BLaER1 treated with 17β-estradiol and CSF1 and Interleukin-3, amounts not matched to agents 10 nM and 100 nM (cell line): ENCODE results near the gene HYLS1.

ENCODE experiments used
- H3K27ac ChIP-seq, 11 experiments: shearing (Covaris generic); formaldehyde crosslinking; 2 replicates each; pipeline ENCODE4 v1.8.1; 2022
- H3K27me3 ChIP-seq, 11 experiments: shearing (Covaris generic); formaldehyde crosslinking; 2 replicates each; pipeline ENCODE4 v1.8.1; 2022
- H3K36me3 ChIP-seq, 11 experiments: shearing (Covaris generic); formaldehyde crosslinking; 2 replicates each; pipeline ENCODE4 v1.8.1; 2022
- H3K4me1 ChIP-seq, 10 experiments: shearing (Covaris generic); formaldehyde crosslinking; 2 replicates each; pipeline ENCODE4 v1.8.1; 2022
- H3K4me2 ChIP-seq, 11 experiments: shearing (Covaris generic); formaldehyde crosslinking; 2 replicates each; pipeline ENCODE4 v1.8.1; 2022
- H3K4me3 ChIP-seq, 10 experiments: shearing (Covaris generic); formaldehyde crosslinking; 2 replicates each; pipeline ENCODE4 v1.8.1; 2022
- H3K9ac ChIP-seq, 11 experiments: shearing (Covaris generic); formaldehyde crosslinking; 2 replicates each; pipeline ENCODE4 v1.8.1; 2022
- H3K9me3 ChIP-seq, 11 experiments: shearing (Covaris generic); formaldehyde crosslinking; replicated peaks in 1 of 11; 2 replicates each; pipeline ENCODE4 v1.8.1; 2022
- H4K20me1 ChIP-seq, 11 experiments: shearing (Covaris generic); formaldehyde crosslinking; 2 replicates each; pipeline ENCODE4 v1.8.1; 2022
- Cebpa-rat ChIP-seq, 11 experiments: shearing (Covaris generic); IDR thresholded peaks; 2 replicates each; pipeline ENCODE4 v1.8.1; 2022

HYLS1 gene

DNA sequence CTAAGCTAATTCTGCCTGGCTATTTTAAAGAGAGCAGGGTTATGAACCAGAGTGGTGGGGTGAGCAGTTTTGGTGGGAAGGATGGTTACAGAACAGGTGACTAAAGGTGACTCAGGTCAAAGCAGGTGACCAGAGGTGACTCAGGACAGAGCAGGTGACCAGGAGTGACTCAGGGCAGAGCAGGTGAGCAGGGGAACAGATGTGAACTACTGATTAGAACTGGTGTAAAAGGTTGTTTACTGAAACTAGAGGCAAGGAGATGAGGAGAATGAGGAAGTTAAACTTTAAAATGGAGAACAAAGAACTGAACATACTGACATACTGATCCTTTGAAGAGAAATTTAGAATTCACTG, 15.4 kb upstream of the HYLS1 start:
- H3K27ac ChIP-seq: no peak overlapping the region
- 0 out of 22 replicates have a peak overlapping the region, but pooled peaks of 1 of the 11 experiments have one; percentile 20 for H3K4me2 ChIP-seq
- H4K20me1 ChIP-seq: no peaks in the 10 kb centered on the region
- no peak overlapping the region for H3K4me3 ChIP-seq
- peaks cover 0 to 8% (median 0%) of the 10 kb centered on the region in 10 experiments; a peak in 1 of 20 replicates for H3K4me1 ChIP-seq
- H3K36me3 ChIP-seq: no peaks in the 10 kb centered on the region
- no peak overlapping the region for H3K9ac ChIP-seq
- TF ChIP-seq Cebpa-rat (IDR thresholded peaks at IDR 0.05): no peak
- peaks cover 9 to 11% (median 9%) of the 10 kb centered on the region in 11 experiments for H3K9me3 ChIP-seq
- no peaks in the 10 kb centered on the region for H3K27me3 ChIP-seq

- no peak overlapping the region for H3K9ac ChIP-seq
- H3K9me3 ChIP-seq: peaks cover 9 to 11% (median 9%) of the 10 kb centered on the region in 11 experiments
- peaks cover 0 to 8% (median 0%) of the 10 kb centered on the region in 10 experiments; a peak in 1 of 20 replicates for H3K4me1 ChIP-seq
- H3K27me3 ChIP-seq: no peaks in the 10 kb centered on the region
- H3K4me2 ChIP-seq: no peak overlapping the region
- no peaks in the 10 kb centered on the region for H3K36me3 ChIP-seq
- H3K4me3 ChIP-seq: no peak overlapping the region
- no peak for TF ChIP-seq Cebpa-rat (IDR thresholded peaks at IDR 0.05)
- no peaks in the 10 kb centered on the region for H4K20me1 ChIP-seq
- H3K27ac ChIP-seq: no peak overlapping the region
Measured at GRCh38 chr11:125873881-125874555, 13.4 kb upstream of the HYLS1 start.

GRCh38 chr11:125874556-125875124, 12.8 kb upstream of the HYLS1 start:
- H3K36me3 ChIP-seq: no peaks in the 10 kb centered on the region
- no peaks in the 10 kb centered on the region for H3K27me3 ChIP-seq
- H4K20me1 ChIP-seq: no peaks in the 10 kb centered on the region
- peaks cover 0 to 8% (median 0%) of the 10 kb centered on the region in 10 experiments; a peak in 1 of 20 replicates for H3K4me1 ChIP-seq
- no peak overlapping the region for H3K4me3 ChIP-seq
- H3K9me3 ChIP-seq: peaks cover 9 to 11% (median 9%) of the 10 kb centered on the region in 11 experiments
- no peak for TF ChIP-seq Cebpa-rat (IDR thresholded peaks at IDR 0.05)
- no peak overlapping the region for H3K27ac ChIP-seq
- no peak overlapping the region for H3K4me2 ChIP-seq
- H3K9ac ChIP-seq: no peak overlapping the region

GRCh38 chr11:125881291-125881690, 6.2 kb upstream of the HYLS1 start:
- H3K4me2 ChIP-seq: no peak overlapping the region
- H3K36me3 ChIP-seq: no peaks in the 10 kb centered on the region
- peaks cover 0 to 15% (median 3%) of the 10 kb centered on the region in 11 experiments; a peak in 9 of 22 replicates for H3K9me3 ChIP-seq
- H3K27ac ChIP-seq: no peak overlapping the region
- no peaks in the 10 kb centered on the region for H3K27me3 ChIP-seq
- no peak overlapping the region for H3K4me3 ChIP-seq
- no peak overlapping the region for H3K9ac ChIP-seq
- H4K20me1 ChIP-seq: no peaks in the 10 kb centered on the region
- TF ChIP-seq Cebpa-rat (IDR thresholded peaks at IDR 0.05): no peak
- peaks cover 0 to 3% (median under 1%) of the 10 kb centered on the region in 10 experiments; a peak in 6 of 20 replicates for H3K4me1 ChIP-seq

GRCh38 chr11:125883375-125883774, 4.1 kb upstream of the HYLS1 start:
- H3K9ac ChIP-seq: no peak overlapping the region
- no peak overlapping the region for H3K27ac ChIP-seq
- no peaks in the 10 kb centered on the region for H3K27me3 ChIP-seq
- no peaks in the 10 kb centered on the region for H4K20me1 ChIP-seq
- TF ChIP-seq Cebpa-rat (IDR thresholded peaks at IDR 0.05): no peak
- no peak overlapping the region for H3K4me2 ChIP-seq
- H3K36me3 ChIP-seq: no peaks in the 10 kb centered on the region
- H3K9me3 ChIP-seq: peaks cover 0 to 21% (median 5%) of the 10 kb centered on the region in 11 experiments; a peak in 9 of 22 replicates
- H3K4me3 ChIP-seq: no peak overlapping the region
- peaks cover 10 to 15% (median 12%) of the 10 kb centered on the region in 10 experiments for H3K4me1 ChIP-seq

DNA sequence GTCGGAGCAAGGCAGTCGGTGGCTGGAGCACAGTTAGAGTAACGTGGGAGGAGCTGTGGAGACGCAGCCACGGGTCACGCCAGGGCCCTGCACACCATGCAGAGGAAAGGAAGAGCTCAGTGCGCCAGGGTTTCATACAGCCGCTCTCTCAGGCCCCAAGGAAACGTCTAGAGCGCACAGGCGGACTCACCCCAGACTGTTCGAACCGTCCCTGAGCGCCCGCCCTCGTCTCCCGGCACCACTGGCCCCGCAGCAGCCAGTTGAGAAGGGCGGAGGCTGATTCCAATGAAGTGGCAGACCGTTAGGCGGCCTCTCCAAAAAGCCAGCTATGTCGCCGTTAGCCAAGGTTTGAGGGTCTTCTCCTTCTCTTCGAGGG, 483 bp upstream of the HYLS1 start:
- H4K20me1 ChIP-seq: peaks cover 0 to 21% (median 8%) of the 10 kb centered on the region in 11 experiments; a peak in 7 of 22 replicates
- H3K27ac ChIP-seq: peak overlapping the region in 10 of 11 experiments; percentile 38 to 99 (median 94); a peak in 20 of 22 replicates
- peak overlapping the region; percentile 74 to 93 (median 81) for H3K4me3 ChIP-seq
- peak overlapping the region; percentile 60 to 96 (median 81) for H3K4me2 ChIP-seq
- peaks cover 0 to 22% (median 14%) of the 10 kb centered on the region in 11 experiments; a peak in 16 of 22 replicates for H3K36me3 ChIP-seq
- peak overlapping the region in 10 of 11 experiments; percentile 59 to 98 (median 93); a peak in 21 of 22 replicates for H3K9ac ChIP-seq
- no peaks in the 10 kb centered on the region for H3K27me3 ChIP-seq
- peaks cover 15 to 34% (median 31%) of the 10 kb centered on the region in 10 experiments for H3K4me1 ChIP-seq
- TF ChIP-seq Cebpa-rat (IDR thresholded peaks at IDR 0.05): no peak
- peaks cover 0 to 21% (median 5%) of the 10 kb centered on the region in 11 experiments; a peak in 9 of 22 replicates for H3K9me3 ChIP-seq

- Histone ChIP-seq H4K20me1 (peaks cover 0 to 44% (median 19%) of the 10 kb centered on the region in 11 experiments; a peak in 12 of 22 replicates), H3K4me2 (peak overlapping the region in 8 of 11 experiments; percentile 10 to 85 (median 27); a peak in 5 of 22 replicates)
Measured at GRCh38 chr11:125890447-125891100, 3.1 kb downstream of the HYLS1 start.

DNA sequence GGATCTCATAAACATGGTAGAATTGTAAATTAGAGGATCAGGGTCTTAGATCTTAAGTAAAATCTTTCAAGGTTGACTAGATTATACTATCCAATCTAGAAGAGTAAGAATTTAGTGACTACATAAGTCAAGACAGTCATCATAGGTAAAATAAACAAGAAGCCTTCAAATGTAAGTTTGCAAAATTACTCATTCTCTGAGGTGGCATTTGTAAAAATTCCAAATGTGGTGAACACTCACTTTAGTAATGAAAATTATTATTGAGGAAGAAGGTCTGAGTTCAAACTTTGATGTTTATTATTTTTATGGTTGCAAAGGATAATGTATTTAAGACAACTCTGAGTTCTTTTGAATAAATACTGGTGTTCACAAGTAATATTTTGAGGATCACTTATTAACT, 4.6 kb downstream of the HYLS1 start:
- no peaks in the 10 kb centered on the region; a peak in 1 of 22 replicates for H3K9me3 ChIP-seq
- H3K4me2 ChIP-seq: no peak overlapping the region
- peaks cover 0 to 57% (median 34%) of the 10 kb centered on the region in 11 experiments; a peak in 13 of 22 replicates for H4K20me1 ChIP-seq
- peaks cover 6 to 25% (median 23%) of the 10 kb centered on the region in 10 experiments for H3K4me1 ChIP-seq
- no peak for TF ChIP-seq Cebpa-rat (IDR thresholded peaks at IDR 0.05)
- no peak overlapping the region for H3K9ac ChIP-seq
- H3K36me3 ChIP-seq: peaks cover 37 to 68% (median 56%) of the 10 kb centered on the region in 11 experiments
- no peaks in the 10 kb centered on the region for H3K27me3 ChIP-seq
- no peak overlapping the region for H3K4me3 ChIP-seq
- H3K27ac ChIP-seq: no peak overlapping the region

More at GRCh38 chr11:125890447-125891100, 3.1 kb downstream of the HYLS1 start:
- H3K4me3 ChIP-seq: no peak overlapping the region
- H3K9ac ChIP-seq: peak overlapping the region in 1 of 11 experiments; percentile 9; a peak in 1 of 22 replicates
- H3K27me3 ChIP-seq: no peaks in the 10 kb centered on the region
- no peak overlapping the region for H3K27ac ChIP-seq
- peaks cover 15 to 34% (median 31%) of the 10 kb centered on the region in 10 experiments for H3K4me1 ChIP-seq
- H3K36me3 ChIP-seq: peaks cover 32 to 58% (median 46%) of the 10 kb centered on the region in 11 experiments
- H3K9me3 ChIP-seq: peaks cover 0 to 13% (median 4%) of the 10 kb centered on the region in 11 experiments; a peak in 9 of 22 replicates
- no peak for TF ChIP-seq Cebpa-rat (IDR thresholded peaks at IDR 0.05)

- no peak for TF ChIP-seq Cebpa-rat (IDR thresholded peaks at IDR 0.05)
- Histone ChIP-seq H3K9ac (no peak overlapping the region), H3K36me3 (peaks cover 41 to 71% (median 63%) of the 10 kb centered on the region in 11 experiments)
Measured at GRCh38 chr11:125892994-125893393, 5.5 kb downstream of the HYLS1 start.

More at GRCh38 chr11:125892994-125893393, 5.5 kb downstream of the HYLS1 start:
- Histone ChIP-seq H3K4me3 (no peak overlapping the region), H3K27me3 (no peaks in the 10 kb centered on the region), H3K9me3 (no peaks in the 10 kb centered on the region), H3K27ac (no peak overlapping the region), H3K4me1 (peaks cover 6 to 24% (median 22%) of the 10 kb centered on the region in 10 experiments), H3K4me2 (no peak overlapping the region), H4K20me1 (peaks cover 0 to 64% (median 35%) of the 10 kb centered on the region in 11 experiments; a peak in 13 of 22 replicates)
